ENCODE measurements around the gene GJA4. TPM values are rescaled to one million over a fixed set of nuclear protein-coding genes. Genes with fewer than 3 reads are reported as not detected.

GJA4 gene
- 34.7 TPM for total RNA-seq
- long read RNA-seq, transcript GJA4-201 (2 exons, 1,622 nt) = major isoform, 10 of 12 reads
- long read RNA-seq, partial matches to known transcripts = 0 of 12 reads
- long read RNA-seq, other reads (novel, unspliced or antisense) = 1 of 12 reads

DNA sequence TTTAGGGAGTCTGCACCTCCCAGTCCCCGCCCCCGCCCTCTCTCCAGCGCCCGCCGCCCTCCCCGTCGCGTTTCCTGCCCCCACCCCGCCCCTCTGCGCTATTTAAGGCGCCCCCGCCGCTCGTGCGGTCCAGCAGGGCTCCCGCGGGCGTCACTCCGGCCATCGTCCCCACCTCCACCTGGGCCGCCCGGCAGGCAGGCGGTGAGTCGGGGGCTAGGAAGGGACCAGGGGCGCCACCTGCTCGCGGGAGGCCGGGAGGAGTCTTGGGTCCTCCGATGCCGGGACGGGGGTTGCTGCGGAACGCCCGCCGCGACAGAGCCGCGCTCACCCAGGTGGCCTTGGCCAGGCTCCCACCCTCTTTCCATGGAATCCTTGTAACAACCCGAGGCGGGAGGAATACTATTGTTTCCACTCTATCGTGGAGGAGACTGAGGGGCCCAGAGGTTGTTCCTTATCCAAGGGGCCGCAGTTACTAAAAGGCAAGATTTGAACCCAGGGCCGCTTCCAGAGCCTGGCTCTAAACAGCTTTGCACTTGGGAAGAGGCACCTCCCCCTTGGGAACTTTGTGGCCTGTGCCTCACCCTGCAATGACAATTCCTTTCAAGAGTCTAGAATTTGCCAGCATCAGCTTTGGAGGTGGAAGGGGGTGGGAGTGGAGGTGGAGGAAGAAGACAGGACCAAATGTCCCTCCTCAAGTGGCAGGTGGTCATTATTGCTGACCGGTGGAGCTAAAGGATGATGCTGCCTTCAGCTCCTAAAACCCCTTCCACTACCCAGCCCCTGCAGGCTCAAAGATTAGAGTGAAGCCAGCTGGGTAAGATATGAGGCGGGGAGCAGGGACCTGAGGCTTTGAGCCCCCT, at the start of gene GJA4:
Gene GJA4, plus strand, starts transcription at position 132 of the 860 bp plus-strand sequence. CDS start 1,215 bp downstream, outside the sequence.
- no peak for DNase-seq (ENCODE audit: low spot score)
- intact Hi-C loops (cut with DNase I) = no loop called here

DNA sequence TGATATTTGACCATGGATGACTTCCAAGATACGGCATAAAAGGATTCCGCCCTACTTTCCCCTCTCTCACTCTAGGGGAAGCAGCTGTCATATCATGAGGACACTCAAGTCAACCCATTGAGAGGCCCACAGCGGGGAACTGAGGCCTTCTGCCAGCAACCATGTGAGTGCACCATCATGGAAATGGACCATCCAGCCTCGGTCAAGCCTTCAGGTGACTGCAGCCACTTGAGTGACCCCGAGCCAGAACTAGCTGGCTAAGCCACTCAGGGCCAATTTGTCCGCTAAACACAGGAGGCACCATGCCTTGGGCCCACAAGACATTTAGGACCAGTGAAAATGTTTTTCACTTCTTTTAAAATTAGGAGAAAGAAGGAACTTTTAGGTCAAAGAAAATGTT, 49.0 kb upstream of the GJA4 start:
- intact Hi-C loops (cut with DNase I) = loop anchor here (5.0 kb wide), 2 partner anchors 631 to 1111 kb away; no protein-coding TSS in a partner anchor
- DNase-seq (ENCODE audit: low spot score) = no peak

DNA sequence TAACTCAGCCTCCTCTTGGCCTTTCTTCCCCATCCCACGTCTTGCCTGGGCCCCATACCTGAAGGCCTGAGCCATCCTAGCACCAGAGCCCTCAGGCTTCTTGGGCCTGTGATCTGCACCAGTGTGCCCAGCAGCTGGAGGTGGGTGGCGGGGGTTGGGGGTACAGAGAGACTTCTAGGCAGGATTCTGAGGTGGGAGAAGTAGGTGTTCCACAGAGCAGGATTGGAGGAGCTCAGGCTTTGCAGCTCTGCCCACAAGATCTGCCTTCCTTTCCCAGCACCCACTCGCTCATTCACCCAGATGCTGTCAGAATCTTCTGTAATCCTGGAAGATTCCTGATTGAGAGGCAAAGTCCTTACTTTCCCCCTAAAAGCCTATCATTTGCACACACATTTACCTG, 47.9 kb upstream of the GJA4 start:
- intact Hi-C loops (cut with DNase I) = loop anchor here (5.0 kb wide), 2 partner anchors 633 to 1113 kb away; no protein-coding TSS in a partner anchor
- no peak for DNase-seq (ENCODE audit: low spot score)

DNA sequence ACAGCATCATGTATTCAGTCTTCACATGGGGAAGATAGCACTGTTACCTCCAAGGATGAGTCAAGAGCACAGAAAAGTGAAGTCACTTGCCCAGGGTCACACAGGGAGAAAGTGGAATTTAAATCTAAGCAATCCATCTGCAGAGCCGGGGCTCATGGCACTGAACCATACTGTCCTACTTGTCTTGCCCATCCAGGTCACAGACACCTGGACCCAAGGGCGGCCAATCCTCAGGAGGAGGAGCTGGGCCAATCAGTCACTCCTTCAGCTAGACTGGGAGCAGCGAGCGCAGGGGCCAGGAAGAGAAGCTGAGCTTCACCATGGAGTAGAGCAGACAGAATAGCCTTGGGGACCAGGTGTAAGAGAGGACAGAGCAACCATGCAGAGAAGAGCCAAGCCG, 47.1 kb upstream of the GJA4 start:
- intact Hi-C loops (cut with DNase I) = no loop called here
- DNase-seq (ENCODE audit: low spot score) = no peak

DNA sequence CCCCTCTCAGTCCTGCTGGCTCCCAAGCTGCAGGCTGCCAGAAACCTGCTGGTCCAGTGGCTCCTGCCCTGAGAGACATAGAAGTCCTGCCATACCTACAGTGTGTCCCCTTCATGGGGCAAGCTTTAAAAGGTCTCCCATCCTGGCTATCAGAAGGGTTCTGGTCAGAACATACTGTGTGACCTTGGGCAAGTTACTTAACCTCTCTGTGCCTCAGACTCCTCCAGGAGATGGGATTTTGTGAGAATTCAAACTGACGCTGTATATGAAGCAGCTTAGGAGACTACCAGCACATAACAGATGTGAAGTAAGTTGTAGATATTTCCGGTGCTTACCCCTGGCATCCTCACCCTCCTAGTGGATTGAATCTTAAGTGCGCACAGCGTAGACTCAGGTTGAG, 46.7 kb upstream of the GJA4 start:
- no peak for DNase-seq (ENCODE audit: low spot score)
- intact Hi-C loops (cut with DNase I) = no loop called here

DNA sequence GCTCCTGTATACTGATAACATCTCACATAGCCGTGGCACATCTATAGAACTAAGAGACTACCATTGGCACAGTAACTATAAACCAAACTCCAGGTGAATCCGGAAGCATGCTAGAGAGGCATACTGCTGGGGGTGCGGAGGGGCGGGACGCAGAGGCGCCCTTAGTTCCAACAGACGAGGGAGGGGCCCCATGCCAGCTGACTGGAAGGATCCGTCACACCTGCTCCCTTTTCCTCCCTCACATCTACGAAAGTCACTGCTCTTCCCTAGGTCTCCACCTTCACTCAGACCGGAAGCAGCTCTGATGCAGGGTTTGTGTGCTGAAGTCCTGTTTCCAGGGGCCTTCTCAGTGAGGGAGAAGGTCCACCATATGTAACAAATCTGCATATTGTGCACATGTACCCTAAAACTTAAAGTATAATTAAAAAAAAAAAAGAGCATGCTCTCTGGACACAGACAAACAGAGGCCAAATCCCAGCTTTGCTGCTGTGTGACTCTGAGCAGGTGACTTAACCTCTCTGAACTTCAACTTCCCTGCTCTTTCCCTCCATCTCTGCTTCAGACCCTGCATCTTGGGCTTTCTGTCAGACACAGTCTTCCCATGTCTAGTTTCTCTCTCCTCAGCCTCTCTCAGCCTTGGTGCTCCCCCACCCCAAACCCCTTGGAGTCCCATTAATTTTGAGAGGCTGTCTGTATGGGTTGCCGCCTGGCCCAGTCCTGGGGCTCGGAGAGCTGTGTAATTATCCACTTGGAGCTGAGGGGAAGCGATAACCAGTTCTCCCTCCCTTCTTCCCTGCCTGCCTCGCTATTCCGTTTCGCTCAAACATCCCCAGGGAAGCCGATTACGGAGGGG, 45.8 kb upstream of the GJA4 start:
- intact Hi-C loops (cut with DNase I) = no loop called here
- DNase-seq (ENCODE audit: low spot score) = no peak

DNA sequence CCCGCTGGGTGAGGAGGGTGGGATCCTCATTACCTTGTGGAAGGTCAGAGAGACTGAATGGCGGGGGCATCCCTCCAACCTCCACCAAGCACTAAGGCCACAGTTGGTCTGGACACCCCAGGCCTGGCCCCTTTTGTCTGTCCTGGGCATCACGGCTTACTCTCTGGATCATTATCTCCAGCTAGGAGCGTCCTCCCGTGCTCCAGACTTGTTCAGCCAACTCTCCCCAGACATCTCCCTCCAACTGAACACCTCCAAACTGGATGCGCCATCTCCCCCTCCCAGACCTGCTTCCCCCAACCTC, 45.2 kb upstream of the GJA4 start:
- DNase-seq (ENCODE audit: low spot score) = no peak
- intact Hi-C loops (cut with DNase I) = no loop called here

DNA sequence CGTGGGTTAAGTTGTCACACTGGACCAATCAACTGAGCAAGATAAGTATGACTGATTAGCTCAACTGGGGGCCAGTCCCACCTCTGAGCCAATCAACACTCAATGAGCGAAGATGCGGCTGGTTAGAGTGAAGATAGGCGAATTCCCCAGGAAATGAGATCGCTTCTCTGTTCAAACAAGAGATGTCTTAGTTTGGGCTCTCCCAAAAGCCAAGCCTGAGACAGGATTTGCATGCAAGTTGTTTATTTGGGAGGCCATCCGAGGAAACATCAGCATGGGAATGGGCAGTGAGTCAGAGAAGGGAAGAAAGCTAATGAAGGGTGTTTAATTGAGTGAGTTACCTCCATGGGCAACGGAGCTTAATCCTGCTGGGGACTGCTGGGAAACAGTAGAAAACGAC, 42.8 kb upstream of the GJA4 start:
- no peak for DNase-seq (ENCODE audit: low spot score)
- intact Hi-C loops (cut with DNase I) = no loop called here

DNA sequence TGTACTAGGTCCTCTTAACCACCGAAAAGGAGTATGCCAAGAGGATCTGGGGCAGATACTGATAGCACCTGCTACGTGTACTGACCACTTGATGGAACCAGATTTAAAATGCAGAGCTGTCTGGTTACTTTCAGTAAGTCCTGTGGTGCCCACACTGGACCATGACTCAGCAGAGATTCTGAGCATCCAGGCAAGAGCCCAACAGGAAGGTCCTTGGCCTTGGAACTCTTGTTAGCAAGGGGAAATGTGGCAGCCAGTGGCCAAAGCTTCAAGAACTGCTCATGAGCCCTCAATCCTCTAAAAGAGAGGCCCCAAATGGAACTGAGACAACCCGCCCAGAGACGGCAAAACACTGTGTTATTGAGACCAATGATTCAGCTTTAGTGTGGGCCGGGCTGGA, 42.2 kb upstream of the GJA4 start:
- intact Hi-C loops (cut with DNase I) = no loop called here
- no peak for DNase-seq (ENCODE audit: low spot score)

DNA sequence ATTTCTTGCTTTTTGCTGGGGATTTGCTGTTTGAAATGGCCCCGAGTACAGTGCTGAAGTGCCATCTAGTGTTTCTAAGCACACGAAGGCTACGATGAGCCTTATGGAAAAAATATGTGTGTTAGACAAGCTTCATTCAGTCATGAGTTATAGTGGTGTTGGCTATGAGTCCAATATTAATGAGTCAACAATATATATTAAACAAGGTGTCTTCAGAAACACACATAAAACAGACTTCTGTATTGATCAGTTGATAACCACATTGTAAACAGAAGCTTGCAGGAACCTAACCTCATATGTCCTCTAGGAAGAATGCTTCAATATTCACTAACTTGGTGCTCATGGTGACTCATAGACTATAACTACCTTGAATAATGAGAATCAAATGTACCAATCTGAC, 39.6 kb upstream of the GJA4 start:
- intact Hi-C loops (cut with DNase I) = no loop called here
- no peak for DNase-seq (ENCODE audit: low spot score)

DNA sequence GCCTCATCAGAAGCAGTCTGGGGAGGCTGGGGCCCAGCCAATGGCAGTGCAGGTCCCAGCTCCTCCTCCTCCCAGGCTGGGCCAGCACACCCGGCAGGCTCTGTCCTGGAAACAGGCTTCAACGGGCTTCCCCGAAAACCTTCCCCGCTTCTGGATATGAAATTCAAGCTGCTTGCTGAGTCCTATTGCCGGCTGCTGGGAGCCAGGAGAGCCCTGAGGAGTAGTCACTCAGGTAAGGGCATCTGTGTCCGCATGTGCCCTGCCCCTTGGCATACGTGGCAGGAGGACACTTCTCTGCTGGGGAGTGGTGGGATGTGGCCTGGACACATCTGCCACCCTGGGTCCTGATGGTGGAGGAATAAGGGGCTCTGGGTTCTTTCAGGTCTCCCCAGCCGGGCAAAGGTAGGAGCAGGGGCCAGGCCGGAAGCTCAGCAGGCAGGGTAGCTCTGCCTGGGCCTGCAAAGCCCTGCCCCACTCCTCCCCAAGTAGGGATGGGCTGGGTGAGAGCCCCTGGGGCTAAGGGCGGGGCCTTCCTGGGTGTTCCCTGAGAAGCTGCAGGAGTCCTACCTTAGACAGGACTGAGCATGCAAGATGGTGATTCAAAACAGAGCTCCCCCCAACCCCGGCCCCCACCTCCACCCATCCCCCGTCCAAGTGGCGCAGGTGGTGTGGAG, 37.7 kb upstream of the GJA4 start, which contains the start of gene GJB5:
Gene GJB5, plus strand, starts transcription at position 84 of the 674 bp plus-strand sequence. CDS start 2,284 bp downstream, outside the sequence.
- no peak for DNase-seq (ENCODE audit: low spot score)
- intact Hi-C loops (cut with DNase I) = no loop called here

DNA sequence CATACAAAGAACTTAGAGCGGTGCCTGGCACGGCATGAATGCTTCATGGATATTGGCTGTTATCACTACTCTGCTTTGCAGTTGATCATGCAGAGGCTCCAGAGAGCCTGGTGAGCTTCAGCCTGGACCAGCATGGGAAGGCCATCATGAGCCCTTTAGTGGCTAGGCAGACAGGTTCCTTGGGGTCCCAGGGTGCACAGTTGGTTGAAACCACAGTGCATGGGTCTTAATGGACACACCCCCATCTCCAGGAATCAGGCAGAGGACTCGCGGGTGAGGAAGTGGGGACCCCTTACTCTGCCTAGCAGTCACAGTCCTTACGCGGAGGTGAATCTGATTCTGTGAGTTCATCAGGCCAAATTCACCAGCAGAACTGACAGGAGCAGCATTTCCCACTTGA, 36.8 kb upstream of the GJA4 start:
- intact Hi-C loops (cut with DNase I) = no loop called here
- DNase-seq (ENCODE audit: low spot score) = no peak

DNA sequence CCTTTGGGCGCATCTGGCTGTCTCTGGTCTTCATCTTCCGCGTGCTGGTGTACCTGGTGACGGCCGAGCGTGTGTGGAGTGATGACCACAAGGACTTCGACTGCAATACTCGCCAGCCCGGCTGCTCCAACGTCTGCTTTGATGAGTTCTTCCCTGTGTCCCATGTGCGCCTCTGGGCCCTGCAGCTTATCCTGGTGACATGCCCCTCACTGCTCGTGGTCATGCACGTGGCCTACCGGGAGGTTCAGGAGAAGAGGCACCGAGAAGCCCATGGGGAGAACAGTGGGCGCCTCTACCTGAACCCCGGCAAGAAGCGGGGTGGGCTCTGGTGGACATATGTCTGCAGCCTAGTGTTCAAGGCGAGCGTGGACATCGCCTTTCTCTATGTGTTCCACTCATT, 35.4 kb upstream of the GJA4 start:
- intact Hi-C loops (cut with DNase I) = no loop called here
- no peak for DNase-seq (ENCODE audit: low spot score)

DNA sequence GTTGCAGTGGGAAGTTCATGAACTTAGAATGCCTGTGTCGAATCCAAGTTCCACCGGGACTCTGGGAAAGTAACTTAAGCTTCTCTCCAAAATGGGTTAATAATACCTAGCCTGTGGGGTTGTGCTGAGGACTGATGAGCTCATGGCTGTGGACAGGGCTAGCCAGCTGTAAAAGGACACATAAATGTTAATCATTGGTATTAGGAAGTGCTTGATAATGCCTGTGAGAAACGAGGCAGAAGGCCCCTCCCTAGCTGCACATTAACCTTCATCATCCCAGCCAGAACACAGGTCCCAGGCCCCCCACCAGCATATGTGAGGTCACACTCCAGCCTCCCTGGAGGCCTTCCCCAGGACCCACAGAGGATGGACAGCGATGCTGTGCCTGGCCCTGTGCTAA, 34.0 kb upstream of the GJA4 start:
- DNase-seq (ENCODE audit: low spot score) = no peak
- intact Hi-C loops (cut with DNase I) = no loop called here

DNA sequence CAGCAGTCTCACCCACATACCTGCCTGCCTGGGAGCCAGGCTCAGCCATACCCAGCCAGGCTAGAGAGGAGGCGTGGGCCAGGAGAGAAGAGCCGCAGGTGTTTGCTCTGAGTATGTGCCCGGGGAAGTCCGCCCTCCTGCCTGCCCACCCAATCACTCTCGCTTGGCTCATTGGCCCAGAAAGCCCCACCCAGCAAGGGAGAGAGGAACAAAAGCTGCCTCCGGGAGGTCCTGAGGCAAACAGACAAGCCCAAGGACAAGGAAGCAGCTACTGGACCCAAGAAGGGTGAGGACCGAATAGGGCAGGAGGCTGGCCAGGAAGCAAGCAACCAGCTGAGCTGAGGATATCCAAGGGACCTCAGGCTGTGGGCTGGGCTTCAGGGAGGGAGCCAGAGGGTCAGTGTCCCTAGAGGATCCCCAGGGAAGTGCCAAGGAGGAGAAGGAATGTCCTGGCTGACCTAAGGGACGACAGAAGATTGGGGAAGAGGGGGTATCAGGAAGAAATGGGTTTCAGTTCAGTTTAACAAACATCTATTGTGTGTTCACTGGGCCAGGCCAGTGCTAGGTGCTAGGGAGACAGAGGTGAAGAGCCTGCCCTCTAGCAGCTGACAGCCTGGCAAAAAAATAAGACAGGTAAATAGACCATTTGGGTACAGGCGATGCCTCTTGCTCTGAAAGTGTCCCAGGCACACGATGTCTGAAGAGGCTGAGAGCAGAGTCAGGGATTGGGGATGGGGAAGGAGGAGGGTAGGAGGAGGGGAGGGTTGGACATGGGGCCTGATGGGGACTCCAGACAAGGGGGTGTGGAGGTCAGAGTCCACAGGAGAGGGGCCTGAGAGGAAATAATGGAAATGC, 33.1 kb upstream of the GJA4 start, which contains the start of gene GJB4:
Gene GJB4, plus strand, starts transcription at position 238 of the 855 bp plus-strand sequence. CDS start 1,515 bp downstream, outside the sequence.
- DNase-seq (ENCODE audit: low spot score) = no peak
- intact Hi-C loops (cut with DNase I) = no loop called here

DNA sequence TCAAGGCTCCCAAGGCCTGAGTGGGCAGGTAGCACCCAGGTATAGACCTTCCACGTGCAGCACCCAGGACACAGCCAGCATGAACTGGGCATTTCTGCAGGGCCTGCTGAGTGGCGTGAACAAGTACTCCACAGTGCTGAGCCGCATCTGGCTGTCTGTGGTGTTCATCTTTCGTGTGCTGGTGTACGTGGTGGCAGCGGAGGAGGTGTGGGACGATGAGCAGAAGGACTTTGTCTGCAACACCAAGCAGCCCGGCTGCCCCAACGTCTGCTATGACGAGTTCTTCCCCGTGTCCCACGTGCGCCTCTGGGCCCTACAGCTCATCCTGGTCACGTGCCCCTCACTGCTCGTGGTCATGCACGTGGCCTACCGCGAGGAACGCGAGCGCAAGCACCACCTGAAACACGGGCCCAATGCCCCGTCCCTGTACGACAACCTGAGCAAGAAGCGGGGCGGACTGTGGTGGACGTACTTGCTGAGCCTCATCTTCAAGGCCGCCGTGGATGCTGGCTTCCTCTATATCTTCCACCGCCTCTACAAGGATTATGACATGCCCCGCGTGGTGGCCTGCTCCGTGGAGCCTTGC, 31.5 kb upstream of the GJA4 start:
- intact Hi-C loops (cut with DNase I) = no loop called here
- DNase-seq (ENCODE audit: low spot score) = no peak

DNA sequence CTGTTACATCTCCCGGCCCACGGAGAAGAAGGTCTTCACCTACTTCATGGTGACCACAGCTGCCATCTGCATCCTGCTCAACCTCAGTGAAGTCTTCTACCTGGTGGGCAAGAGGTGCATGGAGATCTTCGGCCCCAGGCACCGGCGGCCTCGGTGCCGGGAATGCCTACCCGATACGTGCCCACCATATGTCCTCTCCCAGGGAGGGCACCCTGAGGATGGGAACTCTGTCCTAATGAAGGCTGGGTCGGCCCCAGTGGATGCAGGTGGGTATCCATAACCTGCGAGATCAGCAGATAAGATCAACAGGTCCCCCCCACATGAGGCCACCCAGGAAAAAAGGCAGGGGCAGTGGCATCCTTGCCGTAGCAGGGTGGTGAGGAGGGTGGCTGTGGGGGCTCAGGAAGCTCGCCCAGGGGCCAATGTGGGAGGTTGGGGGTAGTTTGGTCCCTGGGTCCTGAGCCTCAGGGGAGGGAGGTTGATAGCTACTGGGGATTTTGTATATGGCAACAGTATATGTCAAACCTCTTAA, 31.0 kb upstream of the GJA4 start:
- intact Hi-C loops (cut with DNase I) = no loop called here
- DNase-seq (ENCODE audit: low spot score) = no peak

DNA sequence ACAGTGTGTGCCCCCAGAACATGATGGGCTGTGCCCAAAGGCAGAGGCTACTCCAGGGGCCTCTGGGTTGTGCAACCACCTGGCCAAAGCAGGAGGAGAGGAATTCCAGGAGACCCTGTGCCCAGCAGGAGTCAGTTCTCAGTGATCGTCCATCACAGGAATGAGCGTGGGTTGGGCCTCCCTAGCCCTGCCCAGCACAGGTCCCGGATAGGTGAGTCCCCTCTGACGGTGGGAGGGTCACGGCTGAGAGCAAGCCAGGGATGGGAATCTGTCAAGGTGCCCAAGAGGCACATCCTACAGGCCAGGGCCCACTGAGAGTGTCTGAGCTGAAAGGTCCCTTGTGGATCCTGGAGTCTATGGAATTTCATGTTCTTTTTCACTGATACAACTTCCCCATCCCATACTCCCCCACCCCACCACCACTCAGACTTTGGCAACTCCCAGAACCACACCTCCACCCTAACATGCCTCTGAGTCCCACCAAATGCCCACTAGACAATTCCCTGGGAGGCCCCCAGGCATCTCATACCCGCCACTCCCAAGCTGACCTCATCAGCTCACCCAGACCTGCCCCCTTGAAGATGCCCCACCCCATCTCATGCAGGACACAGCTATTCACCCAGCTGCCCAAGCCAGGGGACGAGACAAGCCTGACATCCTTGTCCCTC, 30.2 kb upstream of the GJA4 start:
- intact Hi-C loops (cut with DNase I) = no loop called here
- DNase-seq (ENCODE audit: low spot score) = no peak
